Right lobe of liver (tissue), 6 donors: ENCODE data around the gene MYH15. TPM values are rescaled to one million over a fixed set of nuclear protein-coding genes. Genes with fewer than 3 reads are reported as not detected.

ENCODE experiments used
- ATAC-seq, 4 donors: fragments of 200-7000 bp; cut with Tn5 transposase; one replicate each; pipeline ENCODE4 v1.9.1; 2020; ENCODE audit warnings: mild to moderate bottlenecking in 4 of 4, moderate library complexity in 4 of 4
- DNase-seq, 3 donors: peaks; one replicate each; pipeline ENCODE4 v3.0.0-alpha.2; 2020
- H3K27ac ChIP-seq, 3 donors: fragments of 200-600 bp; one replicate each; pipeline ENCODE4 v1.8.0; 2022
- H3K27me3 ChIP-seq, 2 donors: fragments of 200-600 bp; one replicate each; pipeline ENCODE4 v1.8.0; 2022
- H3K36me3 ChIP-seq, 4 donors: fragments of 200-600 bp; sonication (generic) in 1 of 4; one replicate each; pipeline versions ENCODE4 v1.5.1 to v1.8.0; 2017 to 2022; ENCODE audit warnings: control low read depth in 1 of 4
- H3K4me1 ChIP-seq, 4 donors: fragments of 200-600 bp; sonication (generic) in 1 of 4; one replicate each; pipeline versions ENCODE4 v1.5.1 to v1.8.0; 2017 to 2022; ENCODE audit warnings: control low read depth in 1 of 4
- H3K4me3 ChIP-seq, 3 donors: fragments of 200-600 bp; one replicate each; pipeline ENCODE4 v1.8.0; 2022
- H3K9me3 ChIP-seq, 4 donors: fragments of 200-600 bp; sonication (generic) in 1 of 4; one replicate each; pipeline versions ENCODE4 v1.5.1 to v1.8.0; 2017 to 2022; ENCODE audit warnings: control low read depth in 1 of 4
- POLR2A ChIP-seq: fragments of 450-650 bp; IDR thresholded peaks from one replicate; pipeline ENCODE4 v1.6.1; 2017; ENCODE audit warnings: antibody characterized with exemption, mild to moderate bottlenecking
- WGBS: methylation state at CpG from one replicate; pipeline ENCODE4 v1.1.6; 2018; ENCODE audit warnings: low coverage, low lambda C conversion rate; ENCODE audit not compliant: insufficient coverage; ENCODE audit errors: missing lambda C conversion rate; 5-methylcytosine and 5-hydroxymethylcytosine counted together
- intact Hi-C, 2 donors: fragments of 100-400 bp; cut with DNase I; formaldehyde crosslinking; loops; one replicate each; pipeline versions ENCODE4 v1.11.2 to v1.14.1; 2022
- total RNA-seq, 6 experiments: library from RNA; depleted of rRNA in 2 of 6; stranded (reverse); fragments of >200 nt in 2 of 6; fragmentation: NEBNext Ultra II Directional in 3 of 6; extraction: Animal tissue kit (Norgen Biotek cat#: 25700) in 3 of 6; gene quantifications; one replicate each; pipeline versions ENCODE4 v1.1.0 to v1.2.4, GENCODE V29; 2016 to 2023
- TF ChIP-seq, protein P1 (sequence below), 4 donors: fragments of 200-600 bp in 3 of 4; fragments of 450-650 bp in 1 of 4; IDR thresholded peaks; one replicate each; pipeline versions ENCODE4 v1.5.1 to v1.8.0; 2016 to 2022; ENCODE audit warnings: antibody characterized with exemption in 4 of 4, mild to moderate bottlenecking in 2 of 4
- donor health status: DM: no; HTN: yes; CAD: no.
- donor health status: DM: no; HTN: no; CAD: no.
- donor health status: DM: no; HTN: no; CAD: no.
- donor health status: DM: no; HTN: yes; CAD: no.
- donor health status: DM: no; HTN: yes; CAD: no.

MYH15 gene
- total RNA-seq, 6 experiments from 2014 or later, result not detected

- ATAC-seq, result no peak
- 79% methylated on average over 2 of the region's 2 CpGs for WGBS
Measured at GRCh38 chr3:108420926-108421325, 89.5 kb downstream of the MYH15 start.

DNA sequence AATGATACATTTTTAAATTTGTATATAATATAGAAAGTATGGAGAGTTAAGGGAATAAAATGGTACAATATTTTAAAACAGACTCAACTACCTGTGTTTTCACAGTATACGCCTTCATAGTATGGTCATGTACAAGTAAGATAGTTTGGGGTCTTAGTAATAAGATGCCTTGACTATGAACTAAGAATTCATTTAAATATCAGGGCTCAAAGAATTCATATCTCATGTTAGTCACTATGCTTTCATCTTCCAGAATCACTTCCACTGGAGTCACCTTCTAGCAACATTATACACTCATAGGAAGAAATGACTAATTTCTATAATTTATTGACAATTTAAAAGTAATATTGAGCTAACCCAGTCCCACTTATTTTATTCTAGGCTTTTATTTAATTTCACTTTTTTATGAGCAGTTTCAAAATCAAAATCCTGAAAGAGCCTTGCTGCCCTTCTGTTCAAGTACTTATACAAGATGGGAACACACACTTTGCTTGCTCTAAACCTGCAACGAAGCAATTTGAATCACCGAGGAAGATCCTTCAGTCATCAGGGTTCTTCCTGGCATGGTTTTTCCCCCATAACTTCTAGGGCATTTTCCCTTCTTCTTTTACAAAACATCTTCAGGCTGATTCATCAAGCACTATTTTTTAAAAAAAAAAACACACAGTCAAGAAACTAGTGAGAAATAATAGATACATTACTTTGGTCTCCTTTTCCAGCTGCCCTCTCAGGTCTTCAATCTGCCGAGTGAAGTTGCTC lies 94.1 kb downstream of the MYH15 start:
- Histone ChIP-seq H3K36me3 (no peaks in the 10 kb centered on the region), H3K27me3 (no peaks in the 10 kb centered on the region), H3K9me3 (no peaks in the 10 kb centered on the region), H3K4me3 (no peak overlapping the region), H3K4me1 (no peaks in the 10 kb centered on the region), H3K27ac (no peak overlapping the region)
- WGBS, result 57% methylated on average over 4 of the region's 4 CpGs
- DNase-seq, result no peak
- intact Hi-C loops, result no loop called here
- no peak for ATAC-seq
- TF ChIP-seq, protein P1, sequence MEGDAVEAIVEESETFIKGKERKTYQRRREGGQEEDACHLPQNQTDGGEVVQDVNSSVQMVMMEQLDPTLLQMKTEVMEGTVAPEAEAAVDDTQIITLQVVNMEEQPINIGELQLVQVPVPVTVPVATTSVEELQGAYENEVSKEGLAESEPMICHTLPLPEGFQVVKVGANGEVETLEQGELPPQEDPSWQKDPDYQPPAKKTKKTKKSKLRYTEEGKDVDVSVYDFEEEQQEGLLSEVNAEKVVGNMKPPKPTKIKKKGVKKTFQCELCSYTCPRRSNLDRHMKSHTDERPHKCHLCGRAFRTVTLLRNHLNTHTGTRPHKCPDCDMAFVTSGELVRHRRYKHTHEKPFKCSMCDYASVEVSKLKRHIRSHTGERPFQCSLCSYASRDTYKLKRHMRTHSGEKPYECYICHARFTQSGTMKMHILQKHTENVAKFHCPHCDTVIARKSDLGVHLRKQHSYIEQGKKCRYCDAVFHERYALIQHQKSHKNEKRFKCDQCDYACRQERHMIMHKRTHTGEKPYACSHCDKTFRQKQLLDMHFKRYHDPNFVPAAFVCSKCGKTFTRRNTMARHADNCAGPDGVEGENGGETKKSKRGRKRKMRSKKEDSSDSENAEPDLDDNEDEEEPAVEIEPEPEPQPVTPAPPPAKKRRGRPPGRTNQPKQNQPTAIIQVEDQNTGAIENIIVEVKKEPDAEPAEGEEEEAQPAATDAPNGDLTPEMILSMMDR (IDR thresholded peaks at IDR 0.05), result no peak
- TF ChIP-seq POLR2A, result no peak

More at GRCh38 chr3:108420926-108421325, 89.5 kb downstream of the MYH15 start:
- Histone ChIP-seq H3K4me3 (no peak overlapping the region), H3K36me3 (no peaks in the 10 kb centered on the region), H3K27ac (no peak overlapping the region), H3K4me1 (no peaks in the 10 kb centered on the region), H3K27me3 (no peaks in the 10 kb centered on the region), H3K9me3 (no peaks in the 10 kb centered on the region)
- no peak for TF ChIP-seq POLR2A
- TF ChIP-seq, protein P1 (IDR thresholded peaks at IDR 0.05), result no peak
- no peak for DNase-seq
- intact Hi-C loops, result no loop called here

- Histone ChIP-seq H3K9me3 (no peaks in the 10 kb centered on the region), H3K27ac (no peak overlapping the region), H3K4me1 (no peaks in the 10 kb centered on the region), H3K36me3 (no peaks in the 10 kb centered on the region), H3K4me3 (no peak overlapping the region), H3K27me3 (no peaks in the 10 kb centered on the region)
- intact Hi-C loops, result no loop called here
- TF ChIP-seq, protein P1 (IDR thresholded peaks at IDR 0.05), result no peak
- no peak for TF ChIP-seq POLR2A
- DNase-seq (no peak), ATAC-seq (no peak)
- WGBS, result 73% methylated on average over 3 of the region's 3 CpGs
Measured at GRCh38 chr3:108415661-108416060, 94.7 kb downstream of the MYH15 start.

DNA sequence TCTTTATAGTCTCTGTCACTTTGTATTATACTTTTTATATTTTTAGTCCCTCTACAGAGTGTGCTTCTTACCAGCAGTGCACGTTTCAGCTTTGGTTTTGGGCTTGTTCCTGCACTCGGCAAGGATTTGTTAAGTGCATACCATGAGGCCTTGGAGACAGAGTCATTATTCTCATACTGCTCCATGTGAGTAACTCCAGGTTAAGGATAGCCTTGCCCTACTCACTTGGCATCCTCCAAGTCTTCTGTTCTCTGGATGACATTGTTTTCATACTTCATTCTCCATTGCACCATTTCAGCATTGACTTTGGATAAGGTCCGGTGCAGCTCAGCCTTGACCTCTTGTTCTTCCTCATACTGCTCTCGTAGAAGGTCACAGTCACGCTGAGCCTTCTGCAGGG lies 96.4 kb downstream of the MYH15 start:
- TF ChIP-seq, protein P1 (IDR thresholded peaks at IDR 0.05), result no peak
- TF ChIP-seq POLR2A, result no peak
- no peak overlapping the region for H3K4me3 ChIP-seq
- H3K27ac ChIP-seq, result no peak overlapping the region
- no peaks in the 10 kb centered on the region for H3K4me1 ChIP-seq
- DNase-seq (no peak), ATAC-seq (no peak)
- no peaks in the 10 kb centered on the region for H3K36me3 ChIP-seq
- 63% methylated on average over 5 of the region's 5 CpGs for WGBS
- H3K27me3 ChIP-seq, result no peaks in the 10 kb centered on the region
- intact Hi-C loops, result no loop called here
- no peaks in the 10 kb centered on the region for H3K9me3 ChIP-seq
